WI38 (cell line): ENCODE data around the gene KCNAB1.

ENCODE experiments used
- H3K4me3 ChIP-seq: 2 replicates; pipeline ENCODE4 v1.5.1; 2011; ENCODE audit warnings: low read depth, mild to moderate bottlenecking, control low read depth, low read length
- CTCF ChIP-seq: IDR thresholded peaks from 2 replicates; pipeline ENCODE4 v1.5.1; 2012; ENCODE audit warnings: low read depth, mild to moderate bottlenecking, control low read depth, low read length

The KCNAB1 gene

GRCh38 chr3:156102267-156102931, 18.0 kb upstream of the KCNAB1 start:
- H3K4me3 ChIP-seq: no peak overlapping the region

GRCh38 chr3:156106721-156107373, 13.5 kb upstream of the KCNAB1 start:
- no peak overlapping the region for H3K4me3 ChIP-seq
- no peak for TF ChIP-seq CTCF

More at GRCh38 chr3:156102267-156102931, 18.0 kb upstream of the KCNAB1 start:
- TF ChIP-seq CTCF: no peak

DNA sequence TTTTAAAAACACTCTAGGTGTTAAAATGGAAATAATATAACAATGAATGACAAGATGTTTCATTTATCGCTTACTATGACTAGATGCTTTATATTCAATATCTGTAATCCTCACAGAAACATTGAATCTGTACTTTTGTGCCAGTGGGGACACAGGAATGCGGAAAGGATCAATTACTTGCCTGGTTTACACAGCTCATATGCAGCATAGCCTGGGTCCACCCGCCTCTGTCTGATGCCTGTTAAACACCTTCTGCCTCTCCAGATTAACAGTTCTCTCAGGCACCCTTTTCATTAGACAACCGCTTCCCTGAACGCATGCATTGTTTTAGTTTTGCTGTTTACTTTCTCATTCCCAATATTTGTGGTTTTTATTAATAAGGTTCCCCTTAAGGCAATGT, 12.9 kb upstream of the KCNAB1 start:
- no peak overlapping the region for H3K4me3 ChIP-seq
- no peak for TF ChIP-seq CTCF

DNA sequence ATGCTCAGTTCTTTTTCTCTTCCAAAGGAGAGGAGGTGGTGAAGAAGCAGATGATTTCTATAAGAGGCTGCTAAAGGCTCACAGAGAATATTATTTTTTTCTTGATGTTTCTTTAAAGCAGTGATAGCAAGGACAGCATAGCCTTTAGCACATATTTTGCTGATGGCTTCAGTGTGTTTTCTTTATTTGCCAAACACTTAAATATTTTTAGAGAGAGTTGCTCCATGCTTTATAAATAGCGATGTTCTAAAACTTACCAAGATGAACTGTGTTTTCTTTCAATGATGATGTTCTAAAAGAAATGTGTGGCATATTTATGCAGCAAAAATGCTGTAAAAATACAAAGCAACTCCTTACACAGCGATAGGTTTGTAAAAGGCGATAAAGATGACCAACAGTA, 11.8 kb upstream of the KCNAB1 start:
- no peak for TF ChIP-seq CTCF

DNA sequence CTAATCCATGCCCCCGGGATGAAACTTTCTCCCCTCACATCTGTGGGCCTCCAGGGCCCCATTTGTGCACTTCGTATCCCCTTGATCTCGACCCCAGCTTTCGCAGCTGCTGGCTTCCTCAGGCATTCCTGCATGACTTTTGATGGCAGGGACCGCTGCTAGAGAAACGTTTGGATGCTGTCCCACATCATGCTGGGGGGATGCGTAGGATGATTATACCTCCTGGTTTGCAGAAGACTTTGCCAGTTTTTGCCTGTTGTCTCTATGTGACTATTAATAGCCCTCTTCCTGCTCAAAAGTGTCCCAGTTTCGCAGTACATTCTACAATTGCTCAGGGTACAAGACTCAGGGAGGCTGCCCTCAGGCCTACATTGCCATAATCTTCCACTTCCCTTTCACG, 10.4 kb upstream of the KCNAB1 start:
- no peak for TF ChIP-seq CTCF

More for the DNA sequence above, 11.8 kb upstream of the KCNAB1 start:
- H3K4me3 ChIP-seq: no peak overlapping the region

GRCh38 chr3:156126467-156126866, 6.1 kb downstream of the KCNAB1 start:
- no peak overlapping the region for H3K4me3 ChIP-seq

More for the DNA sequence above, 10.4 kb upstream of the KCNAB1 start:
- H3K4me3 ChIP-seq: no peak overlapping the region

More at GRCh38 chr3:156126467-156126866, 6.1 kb downstream of the KCNAB1 start:
- TF ChIP-seq CTCF: no peak
